Right renal pelvis (tissue), 4 donors: Measurements from ENCODE around the gene ALG14. TPM values are rescaled to one million over a fixed set of nuclear protein-coding genes. Genes with fewer than 3 reads are reported as not detected.
"Not testable (repeated sequence)": the region's sequence is repeated elsewhere in the genome, so short reads cannot be mapped to it uniquely, and the experiment has no call there.

Experiments used
- DNase-seq, 4 donors: peaks; one replicate each; pipeline ENCODE4 v3.0.0-alpha.2; 2013; ENCODE audit warnings: low read depth in 4 of 4, low spot score in 3 of 4, missing footprints in 1 of 4
- polyA plus RNA-seq, 4 donors: library from polyadenylated mRNA; unstranded; fragments of 120-200 nt; gene quantifications; one replicate each; pipeline ENCODE4 v1.2.1, GENCODE V29; 2013; ENCODE audit not compliant: insufficient read length in 4 of 4

The ALG14 gene
- polyA plus RNA-seq, 4 donors = 13.0 to 15.7 (median 14.1) TPM

DNA sequence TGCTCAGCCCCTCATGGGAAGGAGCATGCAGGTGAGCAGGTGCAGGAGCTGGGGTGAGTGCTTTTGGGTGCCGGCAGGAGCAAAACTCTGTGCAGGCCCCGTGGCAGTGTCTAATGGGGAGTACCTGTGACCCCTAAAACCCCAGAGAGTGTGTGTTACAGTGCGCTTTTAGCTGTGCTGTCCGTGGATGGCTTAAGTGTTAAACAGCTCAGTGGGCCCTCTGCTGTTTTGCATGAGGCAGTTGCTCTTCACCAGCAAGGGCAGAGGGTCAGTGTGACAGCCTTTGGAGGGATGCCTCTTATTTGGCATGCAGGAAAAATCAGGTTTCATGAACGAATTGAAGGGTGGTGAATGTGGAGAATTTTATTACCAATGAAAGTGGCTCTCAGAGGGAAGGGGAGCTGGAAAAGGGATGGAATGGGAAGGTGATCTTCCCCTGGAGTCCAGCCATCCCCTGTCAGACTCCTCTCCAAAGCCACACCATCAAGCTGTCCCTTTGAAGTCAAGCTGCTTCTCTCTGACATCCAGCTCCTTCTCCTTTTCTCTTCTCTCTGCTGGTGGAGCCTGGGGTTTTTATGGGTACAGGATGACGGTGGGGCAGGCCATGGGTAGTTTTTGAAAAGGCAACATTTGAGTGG is 17.0 kb upstream of the ALG14 start:
- no peak for DNase-seq

DNA sequence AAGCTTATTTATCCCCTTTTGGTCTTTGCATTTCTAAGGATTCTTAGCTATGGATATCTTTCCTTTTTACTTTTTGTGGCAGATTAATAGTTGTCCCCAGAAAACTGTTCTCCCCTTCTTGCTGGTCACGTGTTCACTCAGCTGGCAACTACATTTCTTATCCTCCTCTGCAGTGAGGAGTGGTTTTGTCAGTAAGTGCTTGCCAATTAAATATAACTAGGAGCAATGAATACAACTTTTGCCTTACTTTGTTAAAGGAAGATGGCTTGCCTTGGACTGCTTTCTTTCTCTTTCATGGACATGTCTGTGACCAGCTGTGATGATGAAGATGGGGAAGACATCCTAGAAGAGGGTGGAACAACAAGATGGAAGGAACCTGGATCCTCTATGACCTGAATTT is 15.6 kb upstream of the ALG14 start:
- DNase-seq = no peak

DNA sequence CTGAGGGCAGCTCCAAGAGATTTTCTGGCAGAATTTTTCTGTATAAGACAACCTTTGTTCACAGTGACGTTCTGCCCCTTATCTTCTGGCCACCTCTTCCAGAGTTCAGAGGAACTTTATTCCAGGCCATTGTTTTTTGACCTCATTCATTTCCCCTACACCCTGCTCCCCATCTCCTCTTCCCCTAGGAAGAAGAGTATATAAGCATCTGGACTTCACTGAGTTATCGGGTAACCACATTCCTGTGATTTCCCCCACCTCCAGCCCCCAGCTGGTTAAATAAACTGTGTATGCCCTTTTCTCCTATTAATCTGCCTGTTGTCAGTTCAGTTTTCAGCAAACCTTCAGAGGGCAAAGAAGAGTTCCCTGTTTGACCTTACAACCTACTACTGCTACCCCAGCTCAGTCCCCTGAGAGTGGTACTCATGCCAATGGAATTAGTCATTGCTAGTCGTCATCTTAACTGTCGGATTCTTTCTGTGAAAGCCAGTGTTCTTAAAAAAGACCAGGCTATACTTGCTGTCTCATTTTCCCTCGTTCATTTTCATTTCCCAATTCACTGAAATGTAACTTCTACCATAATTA is 14.3 kb upstream of the ALG14 start:
- no peak for DNase-seq

DNA sequence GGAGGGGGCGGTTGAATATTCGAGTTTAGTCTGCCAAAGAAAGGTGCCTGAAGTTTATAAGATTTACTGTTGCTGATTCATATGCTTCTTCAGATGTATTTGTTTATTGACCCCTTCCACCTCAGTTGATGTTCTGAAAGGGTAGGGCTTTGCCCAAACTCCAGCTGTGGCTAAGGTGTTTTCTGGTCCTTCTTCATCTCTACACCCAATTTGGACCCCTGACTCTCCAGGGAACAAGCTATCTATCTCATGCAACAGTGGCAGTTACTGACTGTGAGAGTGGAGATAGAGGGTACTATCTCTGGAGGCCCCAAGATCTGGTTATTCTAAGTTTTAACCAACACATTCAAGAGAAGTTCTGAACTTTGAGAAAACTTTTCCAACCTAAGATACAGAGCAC is 12.6 kb upstream of the ALG14 start:
- DNase-seq = no peak

DNA sequence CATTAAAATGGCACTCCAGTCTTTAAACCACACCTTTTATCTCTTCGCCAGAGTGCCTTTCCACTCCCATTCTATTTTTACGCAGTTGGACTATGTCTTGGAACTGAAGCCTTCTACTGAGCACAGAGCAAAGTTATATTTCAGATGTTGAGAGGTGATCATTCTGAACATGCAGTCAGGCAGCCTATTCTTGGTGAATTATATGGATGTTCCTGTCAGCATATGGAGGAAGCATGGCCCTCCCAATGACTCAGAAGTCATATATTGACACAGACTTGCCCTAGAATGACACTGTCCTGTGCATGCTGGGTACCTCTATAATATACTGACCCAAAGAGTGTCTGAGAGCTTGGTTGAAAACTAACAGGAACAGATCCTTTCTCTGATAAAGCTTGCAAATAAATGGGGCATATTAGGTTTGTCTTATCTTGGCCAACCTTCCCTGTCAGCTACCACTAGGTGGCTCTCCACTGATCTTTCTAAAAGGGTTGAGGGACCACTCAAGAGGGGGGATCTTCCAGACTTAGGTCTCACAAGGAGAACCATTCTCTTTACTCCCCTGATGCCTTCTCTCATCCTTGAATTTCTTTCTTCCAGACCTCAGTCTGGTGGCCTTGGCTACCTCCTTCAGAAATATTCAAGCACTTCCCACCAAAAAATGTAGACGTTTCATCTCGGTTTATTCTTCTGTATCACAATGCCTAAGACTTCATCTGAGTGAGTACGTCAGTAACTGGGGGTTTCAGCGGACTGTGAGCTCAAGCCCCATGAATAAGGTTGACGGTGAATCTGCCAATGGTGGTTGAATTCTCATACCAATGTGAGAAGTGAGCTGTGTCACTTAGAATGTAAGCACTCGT is 11.8 kb upstream of the ALG14 start:
- DNase-seq = no peak

DNA sequence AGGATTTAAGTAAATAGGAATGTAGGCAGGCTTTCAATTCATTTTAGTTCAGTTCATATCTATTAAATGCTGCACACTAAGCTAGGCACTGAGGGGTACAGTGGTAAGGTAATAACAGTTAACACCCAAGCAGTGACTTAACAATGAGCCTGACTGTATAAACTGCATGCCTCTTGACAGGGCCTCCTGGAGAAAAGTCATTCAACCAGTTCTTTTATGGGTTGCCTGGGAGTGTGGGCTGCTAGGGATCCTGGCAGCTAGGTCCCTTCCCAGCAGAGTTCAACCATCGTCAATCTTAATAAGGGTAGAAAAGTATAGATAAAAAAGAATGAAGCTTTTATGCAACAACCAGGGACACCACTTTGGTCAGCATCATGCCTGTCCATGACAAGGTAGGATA is 8.1 kb upstream of the ALG14 start:
- no peak for DNase-seq

DNA sequence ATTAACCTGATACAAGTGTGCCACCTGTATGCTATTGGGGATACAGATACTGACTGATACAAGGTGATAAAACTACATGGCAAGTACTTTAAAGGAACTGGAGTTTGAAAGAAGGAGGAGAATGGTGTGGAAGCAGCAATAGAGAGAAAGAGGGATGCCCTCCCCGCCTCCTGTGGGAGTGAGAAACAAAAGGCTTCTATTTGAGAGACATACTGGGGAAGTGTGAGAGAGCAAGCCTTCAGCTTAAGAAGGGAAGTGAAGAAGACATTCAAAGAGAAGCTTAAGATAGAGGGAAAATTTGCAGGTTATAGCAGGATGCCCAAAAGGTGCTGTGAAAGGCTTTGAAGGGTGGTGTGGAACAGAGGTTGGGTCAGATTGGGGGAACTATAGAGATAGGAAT is 7.7 kb upstream of the ALG14 start:
- DNase-seq = no peak

DNA sequence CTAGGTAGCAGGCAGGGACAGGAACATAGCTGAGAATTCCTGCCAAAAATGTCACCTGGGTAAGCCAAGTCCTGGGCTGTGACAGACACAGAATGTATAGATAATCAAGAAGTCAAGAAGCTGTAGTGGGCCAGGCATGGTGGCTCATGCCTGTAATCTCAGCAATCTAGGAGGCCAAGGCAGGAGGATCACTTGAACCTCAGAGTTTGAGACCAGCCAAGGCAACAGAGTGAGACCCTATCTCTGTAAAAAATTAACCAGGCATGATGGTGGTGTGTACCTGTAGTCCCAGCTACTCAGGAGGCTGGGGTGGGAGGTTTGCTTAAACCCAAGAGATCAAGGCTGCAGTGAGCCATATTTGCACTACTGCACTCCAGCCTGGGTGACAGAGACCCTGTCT is 3.3 kb upstream of the ALG14 start:
- no peak for DNase-seq

DNA sequence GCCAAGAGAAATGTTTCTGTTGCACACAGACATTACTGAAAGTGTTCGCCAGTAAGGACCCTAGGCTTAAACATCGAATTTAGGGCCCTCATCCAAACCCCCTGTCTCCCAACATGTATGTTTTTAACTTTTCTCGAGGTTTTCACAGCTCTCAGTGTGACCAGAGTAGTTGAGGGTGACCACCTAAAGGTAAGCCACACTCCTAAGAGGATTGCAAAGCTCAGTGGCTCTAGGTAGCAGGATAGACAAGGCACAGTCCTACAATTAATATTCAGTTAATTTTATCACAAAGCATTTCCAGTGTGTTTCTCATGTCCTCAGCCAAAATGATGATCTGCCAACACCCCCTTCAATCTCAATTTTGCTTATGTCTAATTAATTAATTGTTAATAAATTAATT is 695 bp upstream of the ALG14 start:
- no peak for DNase-seq

DNA sequence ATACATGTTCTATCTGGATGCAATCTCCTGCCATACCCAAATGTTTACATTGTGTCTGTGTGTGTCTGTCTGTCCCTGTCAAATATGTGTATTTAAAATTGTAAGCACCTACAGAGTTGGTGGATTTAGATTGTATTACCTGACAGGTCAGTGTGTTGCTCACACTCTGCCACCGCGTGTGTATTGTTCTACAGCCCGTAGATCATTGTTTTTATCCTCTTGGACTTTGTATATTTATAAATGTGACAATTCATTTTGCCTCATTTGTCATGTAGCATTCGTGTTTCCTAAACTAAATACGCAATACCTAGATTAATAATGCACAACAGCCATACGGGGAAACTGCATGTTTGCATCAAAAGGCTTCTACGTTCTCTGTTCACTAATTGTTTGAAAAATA is 634 bp downstream of the ALG14 start:
- no peak for DNase-seq

DNA sequence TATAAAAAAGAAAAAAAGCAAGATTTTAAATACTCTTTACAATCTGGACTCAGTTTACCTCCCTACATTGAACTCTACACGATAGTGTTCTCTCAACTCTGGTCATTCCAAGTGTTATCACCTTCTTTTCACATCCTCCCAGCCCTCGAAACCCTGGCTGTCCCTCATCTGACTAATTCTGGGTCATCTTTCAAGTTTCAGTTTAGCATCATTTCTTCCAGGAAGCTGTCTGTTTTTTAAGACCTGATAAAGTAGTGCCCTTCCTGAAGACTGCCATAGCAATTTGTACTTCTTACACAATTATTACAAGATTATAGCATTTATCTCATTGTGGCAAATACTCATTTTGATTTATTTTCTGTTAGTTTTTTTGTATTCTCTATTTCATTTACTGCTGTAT is 1.2 kb downstream of the ALG14 start:
- no peak for DNase-seq

DNA sequence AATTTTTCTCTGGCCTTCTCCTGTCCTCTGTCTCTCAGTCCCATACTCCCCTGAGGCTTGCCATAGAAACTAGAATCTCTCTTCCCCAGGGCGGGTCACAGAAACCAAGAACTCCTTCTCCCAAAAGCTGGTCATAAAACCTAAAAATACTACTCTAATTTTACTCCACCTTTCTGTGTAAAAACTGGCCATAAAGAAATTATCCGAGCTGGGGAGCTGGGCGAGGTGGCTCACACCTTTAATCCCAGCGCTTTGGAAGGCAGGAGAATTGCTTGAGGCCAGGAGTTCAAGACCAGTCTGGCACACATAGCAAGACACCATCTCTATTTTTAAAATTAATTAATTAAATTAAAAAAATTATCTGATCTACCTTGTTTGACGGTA is 3.0 kb downstream of the ALG14 start:
- DNase-seq = no peak

DNA sequence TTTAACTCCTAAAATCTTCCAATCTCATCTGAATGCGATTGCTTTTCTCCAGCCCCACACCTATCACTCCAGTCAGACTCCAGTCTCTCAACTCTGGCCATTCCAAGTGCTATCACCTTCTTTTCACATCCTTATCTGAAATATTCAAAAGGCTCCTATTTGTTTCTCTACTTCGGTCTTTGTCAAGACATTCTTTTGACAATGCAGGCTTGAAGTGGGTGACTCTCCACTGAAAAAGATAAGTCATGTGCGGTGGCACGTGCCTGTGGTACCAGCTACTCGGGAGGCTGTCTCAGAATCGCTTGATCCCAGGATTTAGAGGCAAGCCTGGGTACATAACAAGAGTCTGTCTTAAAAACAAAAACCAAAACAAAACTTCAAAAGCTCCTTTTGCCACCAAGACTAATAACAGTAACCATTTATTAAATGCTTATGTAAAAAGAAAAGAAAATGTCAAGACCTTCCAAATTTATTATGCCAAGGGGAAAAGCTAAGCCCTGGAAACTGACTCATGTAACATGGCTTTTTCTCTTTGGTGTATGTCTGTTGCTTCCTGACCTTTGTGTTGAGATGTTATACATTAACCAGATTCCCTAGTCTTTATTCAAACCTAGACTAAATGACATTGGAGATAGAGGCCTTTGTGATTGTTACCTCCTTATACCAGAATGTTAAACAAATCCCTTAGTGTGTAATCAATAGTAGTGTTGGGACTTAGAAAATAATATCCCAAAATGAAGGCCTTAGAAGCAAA is 3.6 kb downstream of the ALG14 start:
- DNase-seq = no peak

DNA sequence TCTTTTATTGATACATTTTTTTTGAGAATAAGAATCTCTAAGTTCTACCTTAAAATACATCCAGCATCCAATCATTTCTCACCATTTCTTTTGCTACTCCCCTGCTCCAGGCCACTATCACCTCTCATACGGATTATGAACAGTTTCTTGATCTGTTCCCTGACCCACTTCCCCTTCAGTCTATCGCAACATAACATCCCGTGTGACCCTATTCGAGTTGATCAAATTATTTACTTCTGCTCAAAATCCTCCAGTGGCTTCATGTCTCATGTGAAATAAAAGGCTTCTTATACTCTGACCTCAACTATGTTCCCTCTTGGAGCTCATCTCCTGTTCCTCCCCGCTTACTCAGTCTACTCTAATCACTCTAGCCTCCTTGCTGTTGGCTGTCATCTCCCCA is 5.2 kb downstream of the ALG14 start:
- DNase-seq = no peak

DNA sequence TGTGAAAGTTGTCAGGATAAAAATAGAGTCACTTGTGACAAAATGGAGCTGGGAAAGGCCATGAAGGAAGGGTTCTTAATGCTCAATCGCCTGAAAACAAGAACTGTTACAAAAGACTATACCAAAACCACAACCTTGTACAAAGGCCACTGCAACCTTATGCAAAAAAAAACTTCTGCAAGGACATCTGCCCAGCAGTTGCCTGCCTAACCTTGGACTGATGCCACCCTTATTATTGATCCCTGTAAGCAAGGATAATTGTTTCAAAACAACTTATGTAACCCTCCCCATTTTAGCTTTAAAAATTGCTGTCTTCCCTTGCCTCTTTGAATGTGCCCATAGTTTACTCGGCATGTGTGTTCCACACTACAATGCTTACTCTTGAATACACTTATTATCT is 5.7 kb downstream of the ALG14 start:
- DNase-seq = no peak

DNA sequence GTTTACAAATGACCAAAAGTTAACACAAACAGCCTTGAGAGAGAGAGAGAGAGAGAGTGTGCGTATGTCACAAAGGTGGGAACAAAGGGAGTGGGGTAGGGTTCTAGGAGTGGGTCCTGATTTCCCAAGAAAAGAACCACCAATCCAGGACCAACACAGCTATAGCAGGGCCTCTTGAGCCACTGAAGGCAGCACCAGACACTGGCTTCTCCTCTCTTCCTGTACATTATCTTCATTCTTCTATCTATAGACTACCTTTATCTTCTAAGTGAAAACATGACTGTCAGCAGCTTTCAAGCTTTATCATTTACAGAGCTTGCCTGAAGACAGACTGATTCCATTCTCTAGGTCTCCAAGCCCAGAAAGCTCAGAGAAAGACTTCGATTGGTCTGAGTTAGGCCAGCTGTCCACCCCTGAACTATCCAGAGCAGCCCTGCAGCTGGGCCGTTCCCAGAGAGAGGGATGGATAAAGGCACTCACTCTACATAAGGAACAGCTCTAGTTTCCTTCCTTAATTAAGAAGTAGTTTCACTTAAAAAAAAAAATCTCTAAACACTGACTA is 11.2 kb downstream of the ALG14 start:
- no peak for DNase-seq

DNA sequence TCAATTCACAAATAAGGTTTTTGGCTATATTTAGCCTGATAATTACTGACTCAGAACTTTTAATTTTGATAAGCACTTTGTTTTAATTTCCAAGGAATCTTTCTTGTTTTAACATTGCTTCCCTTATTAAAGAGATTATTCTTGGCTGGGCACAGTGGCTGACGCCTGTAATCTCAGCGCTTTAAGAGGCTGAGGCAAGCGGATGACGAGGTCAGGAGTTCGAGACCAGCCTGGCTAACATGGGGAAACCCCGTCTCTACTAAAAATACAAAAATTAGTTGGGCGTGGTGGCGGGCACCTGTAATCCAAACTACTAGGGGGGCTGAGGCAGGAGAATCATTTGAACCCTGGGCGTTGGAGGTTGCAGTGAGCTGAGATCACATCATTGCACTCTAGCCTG is 13.8 kb downstream of the ALG14 start:
- DNase-seq = no peak

DNA sequence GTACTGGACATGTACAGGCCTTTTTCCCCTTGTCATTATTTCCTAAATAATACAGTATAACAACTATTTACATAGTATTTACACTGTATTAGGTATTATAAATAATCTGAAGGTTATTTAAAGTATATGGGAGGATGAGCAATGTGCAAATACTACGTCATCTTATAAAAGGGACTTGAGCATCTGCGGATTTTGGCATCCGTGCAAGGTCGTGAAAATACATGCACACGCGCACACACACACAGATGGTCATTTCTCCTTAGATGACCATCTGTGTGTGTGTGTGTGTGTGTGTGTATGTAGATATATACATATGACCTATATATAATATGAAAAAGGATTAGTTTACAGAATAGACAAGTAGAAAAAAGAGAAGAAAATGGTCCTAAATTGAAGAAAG is 15.4 kb downstream of the ALG14 start:
- no peak for DNase-seq

DNA sequence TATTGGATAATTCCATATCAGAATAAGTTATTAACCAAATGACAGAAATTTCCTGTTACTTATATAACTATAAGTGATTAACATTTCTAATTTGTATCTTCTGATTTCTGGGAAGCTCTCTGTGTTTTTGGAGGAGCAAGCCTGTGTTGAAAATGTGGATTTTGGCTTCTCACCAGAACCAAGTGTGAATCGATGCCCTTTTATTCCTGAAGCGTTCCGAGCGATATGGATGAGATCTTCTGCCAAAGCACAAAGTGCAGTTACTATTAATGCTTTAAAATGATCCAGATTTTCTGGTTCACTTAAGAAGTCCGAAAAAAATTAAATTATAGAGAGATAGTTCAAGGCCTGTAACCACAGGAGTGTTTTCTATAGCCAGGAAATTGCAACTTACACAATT is 22.8 kb downstream of the ALG14 start:
- no peak for DNase-seq

DNA sequence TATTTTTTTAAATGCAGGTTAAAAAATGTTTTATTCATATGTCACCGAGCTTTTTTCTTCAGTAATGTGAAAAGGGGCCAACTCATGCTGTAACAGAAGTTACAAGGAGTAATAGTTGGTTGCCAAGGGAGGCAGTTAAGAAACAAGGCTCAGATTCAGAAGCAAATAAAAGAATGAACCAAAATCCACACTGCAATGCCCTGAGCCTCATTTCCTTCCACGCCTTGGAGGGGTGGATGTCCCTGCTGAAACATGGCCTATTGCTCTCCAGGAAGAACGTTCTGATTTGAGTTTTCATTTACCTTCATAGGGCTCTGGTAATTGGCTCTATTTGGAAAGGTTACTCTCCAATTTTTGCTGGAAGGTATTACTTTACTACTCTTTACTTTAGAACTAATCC is 24.4 kb downstream of the ALG14 start:
- DNase-seq = no peak

DNA sequence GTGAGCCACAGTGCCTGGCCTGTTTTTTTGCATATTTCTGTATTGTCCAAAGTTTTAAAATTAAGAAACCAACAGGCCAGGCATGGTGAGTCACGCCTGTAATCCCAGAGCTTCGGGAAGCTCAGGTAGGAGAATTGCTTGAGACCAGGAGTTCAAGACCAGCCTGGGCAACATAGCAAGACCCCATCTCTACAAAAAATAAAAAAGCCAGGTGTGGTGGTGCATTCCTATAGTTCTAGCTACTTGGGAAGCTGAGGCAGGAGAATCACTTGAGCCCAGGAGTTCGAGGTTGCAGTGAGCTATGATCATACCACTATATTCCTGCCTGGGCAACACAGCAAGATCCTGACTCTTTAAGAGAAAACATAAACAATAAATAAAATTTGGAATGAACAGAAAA is 25.1 kb downstream of the ALG14 start:
- DNase-seq = not testable (repeated sequence)
